COR-L47 (cell line): ENCODE data around the gene FAM114A2.

ENCODE experiments used
- DNase-seq: peaks from one replicate; lab custom pipeline; 2025; lab: John Stamatoyannopoulos, UW

Gene FAM114A2

GRCh38 chr5:153985498-153985897 lies 53.2 kb downstream of the FAM114A2 start:
- DNase-seq: no peak

GRCh38 chr5:153983885-153984284 lies 54.8 kb downstream of the FAM114A2 start:
- DNase-seq: no peak

GRCh38 chr5:153981905-153982605 lies 56.7 kb downstream of the FAM114A2 start:
- no peak for DNase-seq

- DNase-seq: no peak
Measured at GRCh38 chr5:153979028-153979783, 59.5 kb downstream of the FAM114A2 start.

GRCh38 chr5:153974813-153975163 lies 63.9 kb downstream of the FAM114A2 start:
- DNase-seq: no peak

- DNase-seq: peak; percentile 39
Measured at GRCh38 chr5:153974131-153974812, 64.4 kb downstream of the FAM114A2 start.

GRCh38 chr5:153972240-153972639 lies 66.5 kb downstream of the FAM114A2 start:
- no peak for DNase-seq

- DNase-seq: no peak
Measured at GRCh38 chr5:153970496-153970895, 68.2 kb downstream of the FAM114A2 start.

- no peak for DNase-seq
Measured at GRCh38 chr5:153969563-153969895, 69.2 kb downstream of the FAM114A2 start.

GRCh38 chr5:153968761-153969562 lies 69.7 kb downstream of the FAM114A2 start:
- DNase-seq: no peak

- peak; percentile 46 for DNase-seq
Measured at GRCh38 chr5:153964880-153965645, 73.6 kb downstream of the FAM114A2 start.

GRCh38 chr5:153964191-153964879 lies 74.4 kb downstream of the FAM114A2 start:
- DNase-seq: no peak

- DNase-seq: no peak
Measured at GRCh38 chr5:153960269-153961215, 78.2 kb downstream of the FAM114A2 start.

GRCh38 chr5:153959134-153959957 lies 79.4 kb downstream of the FAM114A2 start:
- no peak for DNase-seq

- DNase-seq: no peak
Measured at GRCh38 chr5:153957205-153957604, 81.5 kb downstream of the FAM114A2 start.

GRCh38 chr5:153953411-153953810 lies 85.3 kb downstream of the FAM114A2 start:
- DNase-seq: no peak

- no peak for DNase-seq
Measured at GRCh38 chr5:153952893-153953292, 85.8 kb downstream of the FAM114A2 start.

- DNase-seq: no peak
Measured at GRCh38 chr5:153952057-153952456, 86.7 kb downstream of the FAM114A2 start.

- no peak for DNase-seq
Measured at GRCh38 chr5:153941265-153941664, 97.4 kb downstream of the FAM114A2 start.
